Measurements from ENCODE around the gene ZSWIM7.
A peak's percentile ranks its signal among the peaks of the same experiment; 100 is the strongest.

ZSWIM7 gene

GRCh38 chr17:15998031-15998562 lies 1.4 kb downstream of the ZSWIM7 start:
- TF ChIP-seq ZBTB7A (IDR thresholded peaks at IDR 0.05; ENCODE audit: low read depth) (no peak), TAF1 (IDR thresholded peaks at IDR 0.05; ENCODE audit: low read depth) (no peak), CREB1 (IDR thresholded peaks at IDR 0.05; ENCODE audit: low read depth) (no peak), MAX (IDR thresholded peaks at IDR 0.05) (no peak), RAD21 (IDR thresholded peaks at IDR 0.05; ENCODE audit: low read depth) (no peak), REST (IDR thresholded peaks at IDR 0.05; ENCODE audit: low read depth) (no peak), NFIC (IDR thresholded peaks at IDR 0.05) (no peak), EGR1 (IDR thresholded peaks at IDR 0.05) (no peak), YY1 (IDR thresholded peaks at IDR 0.05; ENCODE audit: low read depth) (no peak), EP300 (IDR thresholded peaks at IDR 0.05; ENCODE audit: borderline replicate concordance) (no peak), TEAD4 (IDR thresholded peaks at IDR 0.05) (no peak), USF1 (IDR thresholded peaks at IDR 0.05) (no peak), TCF12 (IDR thresholded peaks at IDR 0.05; ENCODE audit: low read depth) (no peak), FOXM1 (IDR thresholded peaks at IDR 0.05; ENCODE audit: borderline replicate concordance, low read depth) (no peak), CEBPB (IDR thresholded peaks at IDR 0.05) (no peak)

GRCh38 chr17:15996322-15996721 lies 3.2 kb downstream of the ZSWIM7 start:
- TF ChIP-seq FOXM1 (IDR thresholded peaks at IDR 0.05; ENCODE audit: borderline replicate concordance, low read depth) (no peak), CEBPB (IDR thresholded peaks at IDR 0.05) (peak; percentile 95)

GRCh38 chr17:15981646-15982580 lies 17.6 kb downstream of the ZSWIM7 start:
- no peak for TF ChIP-seq REST (IDR thresholded peaks at IDR 0.05; ENCODE audit: low read depth)
- TF ChIP-seq EGR1 (IDR thresholded peaks at IDR 0.05) = no peak
- no peak for TF ChIP-seq TAF1 (IDR thresholded peaks at IDR 0.05; ENCODE audit: low read depth)
- no peak for TF ChIP-seq FOXM1 (IDR thresholded peaks at IDR 0.05; ENCODE audit: borderline replicate concordance, low read depth)
- no peak for TF ChIP-seq NFIC (IDR thresholded peaks at IDR 0.05)

GRCh38 chr17:15981208-15981607 lies 18.3 kb downstream of the ZSWIM7 start:
- no peak for TF ChIP-seq CEBPB (IDR thresholded peaks at IDR 0.05)
- TF ChIP-seq YY1 (IDR thresholded peaks at IDR 0.05; ENCODE audit: low read depth) = no peak
- no peak for TF ChIP-seq EP300 (IDR thresholded peaks at IDR 0.05; ENCODE audit: borderline replicate concordance)
- no peak for TF ChIP-seq USF1 (IDR thresholded peaks at IDR 0.05)
- no peak for TF ChIP-seq MAX (IDR thresholded peaks at IDR 0.05)
- TF ChIP-seq NFIC (IDR thresholded peaks at IDR 0.05) = no peak

GRCh38 chr17:15978606-15979005 lies 20.9 kb downstream of the ZSWIM7 start:
- TF ChIP-seq EGR1 (IDR thresholded peaks at IDR 0.05) = no peak
- TF ChIP-seq ZBTB7A (IDR thresholded peaks at IDR 0.05; ENCODE audit: low read depth) = no peak
- no peak for TF ChIP-seq TAF1 (IDR thresholded peaks at IDR 0.05; ENCODE audit: low read depth)
- TF ChIP-seq TEAD4 (IDR thresholded peaks at IDR 0.05) = no peak
- TF ChIP-seq YY1 (IDR thresholded peaks at IDR 0.05; ENCODE audit: low read depth) = no peak
- no peak for TF ChIP-seq CEBPB (IDR thresholded peaks at IDR 0.05)

GRCh38 chr17:15977894-15978293 lies 21.6 kb downstream of the ZSWIM7 start:
- TF ChIP-seq CREB1 (IDR thresholded peaks at IDR 0.05; ENCODE audit: low read depth) (no peak), YY1 (IDR thresholded peaks at IDR 0.05; ENCODE audit: low read depth) (no peak), TAF1 (IDR thresholded peaks at IDR 0.05; ENCODE audit: low read depth) (no peak), NFIC (IDR thresholded peaks at IDR 0.05) (no peak), MAX (IDR thresholded peaks at IDR 0.05) (no peak)

Measured in Ishikawa (cell line).